OCI-LY7 (cell line): Measurements from ENCODE around the gene THRB.

Source experiments
- CTCF ChIP-seq: fragments of 200-600 bp; sonication (generic); conservative IDR thresholded peaks from 2 replicates; pipeline ENCODE4 v1.5.1; 2014; ENCODE audit warnings: mild to moderate bottlenecking, antibody characterized with exemption, low read length, moderate library complexity, mixed read lengths
- EZH2phosphoT487 ChIP-seq: fragments of 200-600 bp; sonication (generic); IDR thresholded peaks from 2 replicates; pipeline ENCODE4 v1.6.1; 2018; ENCODE audit warnings: low read depth, borderline replicate concordance, mild to moderate bottlenecking, mixed run types, antibody characterized with exemption, low read length, moderate library complexity, mixed read lengths

- TF ChIP-seq CTCF (no peak), EZH2phosphoT487 (no peak)
These were observed 359.4 kb downstream of the THRB start for GRCh38 chr3:24135280-24135679.
